Measurements from ENCODE around the gene FLT3LG. TPM values are rescaled to one million over a fixed set of nuclear protein-coding genes. Genes with fewer than 3 reads are reported as not detected.
A peak's percentile ranks its signal among the peaks of the same experiment; 100 is the strongest.

The FLT3LG gene
- total and polyA plus RNA-seq, 9 of the 15 experiments (the other 6 are each of a cell fraction or from before 2014, with no cell fraction given) = 0.31 to 6.4 (median 1.1) TPM

DNA sequence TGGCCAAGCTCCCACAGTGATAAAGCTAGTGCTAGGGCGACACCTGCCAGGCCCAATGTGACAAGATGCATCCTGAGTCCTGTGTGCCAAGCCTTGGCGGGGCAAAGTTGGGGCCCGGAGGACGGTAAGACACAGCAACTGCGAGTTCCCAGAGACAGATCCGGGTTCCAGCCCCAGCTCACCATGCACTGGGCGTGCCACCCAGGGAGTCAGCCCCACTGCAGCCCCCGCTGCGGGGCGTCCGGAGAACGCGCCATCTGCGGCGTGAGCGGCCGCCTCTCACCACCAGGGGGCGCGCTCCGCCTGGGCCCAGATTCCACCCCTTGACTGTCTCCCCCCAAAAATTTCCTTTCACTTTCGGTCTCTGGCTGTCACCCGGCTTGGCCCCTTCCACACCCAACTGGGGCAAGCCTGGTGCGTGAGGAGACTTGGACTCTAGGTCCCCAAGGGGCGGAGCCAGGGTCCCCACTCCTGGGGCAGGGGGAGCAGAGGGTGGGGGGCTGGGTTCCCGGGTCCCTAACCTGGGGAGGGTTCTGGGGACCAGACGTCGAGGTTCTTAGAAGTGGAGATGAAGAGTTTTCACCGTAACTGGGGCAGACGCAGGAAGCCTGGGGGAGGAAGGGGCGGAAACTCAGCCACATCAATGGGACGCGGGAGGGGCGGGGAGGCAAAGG, at the start of gene FLT3LG (continued):
- TF ChIP-seq SAFB2 (IDR thresholded peaks at IDR 0.05; ENCODE audit: borderline replicate concordance, low read depth, low read length, severe bottlenecking) (no peak), RAD51 (IDR thresholded peaks at IDR 0.05; ENCODE audit: borderline replicate concordance, low read depth) (no peak; the same call in 1 of the 2 replicates), FIP1L1 (IDR thresholded peaks at IDR 0.05; ENCODE audit: low read depth, low read length, poor library complexity, severe bottlenecking) (peak; percentile 75), ZNF561 (CRISPR knock-in tag; conservative IDR thresholded peaks at IDR 0.05) (no peak), TGIF2 (CRISPR knock-in tag; IDR thresholded peaks at IDR 0.05) (0 out of 2 replicates have a peak, but pooled peaks have one; percentile 18), NCOA6 (IDR thresholded peaks at IDR 0.05) (no peak), ZNF586 (CRISPR knock-in tag; conservative IDR thresholded peaks at IDR 0.05) (no peak), POLR2A (conservative IDR thresholded peaks at IDR 0.05) (no peak; the same call in 1 of the 2 replicates), DACH1 (IDR thresholded peaks at IDR 0.05; ENCODE audit: partially characterized antibody) (no peak), TRIM28 (IDR thresholded peaks at IDR 0.05) (no peak), ZNF780A (CRISPR knock-in tag; IDR thresholded peaks at IDR 0.05) (no peak), PYGO2 (tag; IDR thresholded peaks at IDR 0.05) (no peak), PHB2 (IDR thresholded peaks at IDR 0.05; ENCODE audit: low read depth) (no peak)
- TF ChIP-seq, protein P1, sequence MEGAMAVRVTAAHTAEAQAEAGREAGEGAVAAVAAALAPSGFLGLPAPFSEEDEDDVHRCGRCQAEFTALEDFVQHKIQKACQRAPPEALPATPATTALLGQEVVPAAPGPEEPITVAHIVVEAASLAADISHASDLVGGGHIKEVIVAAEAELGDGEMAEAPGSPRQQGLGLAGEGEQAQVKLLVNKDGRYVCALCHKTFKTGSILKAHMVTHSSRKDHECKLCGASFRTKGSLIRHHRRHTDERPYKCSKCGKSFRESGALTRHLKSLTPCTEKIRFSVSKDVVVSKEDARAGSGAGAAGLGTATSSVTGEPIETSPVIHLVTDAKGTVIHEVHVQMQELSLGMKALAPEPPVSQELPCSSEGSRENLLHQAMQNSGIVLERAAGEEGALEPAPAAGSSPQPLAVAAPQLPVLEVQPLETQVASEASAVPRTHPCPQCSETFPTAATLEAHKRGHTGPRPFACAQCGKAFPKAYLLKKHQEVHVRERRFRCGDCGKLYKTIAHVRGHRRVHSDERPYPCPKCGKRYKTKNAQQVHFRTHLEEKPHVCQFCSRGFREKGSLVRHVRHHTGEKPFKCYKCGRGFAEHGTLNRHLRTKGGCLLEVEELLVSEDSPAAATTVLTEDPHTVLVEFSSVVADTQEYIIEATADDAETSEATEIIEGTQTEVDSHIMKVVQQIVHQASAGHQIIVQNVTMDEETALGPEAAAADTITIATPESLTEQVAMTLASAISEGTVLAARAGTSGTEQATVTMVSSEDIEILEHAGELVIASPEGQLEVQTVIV (CRISPR knock-in tag; IDR thresholded peaks at IDR 0.05; ENCODE audit: borderline replicate concordance) = no peak
- TF ChIP-seq, protein P2, sequence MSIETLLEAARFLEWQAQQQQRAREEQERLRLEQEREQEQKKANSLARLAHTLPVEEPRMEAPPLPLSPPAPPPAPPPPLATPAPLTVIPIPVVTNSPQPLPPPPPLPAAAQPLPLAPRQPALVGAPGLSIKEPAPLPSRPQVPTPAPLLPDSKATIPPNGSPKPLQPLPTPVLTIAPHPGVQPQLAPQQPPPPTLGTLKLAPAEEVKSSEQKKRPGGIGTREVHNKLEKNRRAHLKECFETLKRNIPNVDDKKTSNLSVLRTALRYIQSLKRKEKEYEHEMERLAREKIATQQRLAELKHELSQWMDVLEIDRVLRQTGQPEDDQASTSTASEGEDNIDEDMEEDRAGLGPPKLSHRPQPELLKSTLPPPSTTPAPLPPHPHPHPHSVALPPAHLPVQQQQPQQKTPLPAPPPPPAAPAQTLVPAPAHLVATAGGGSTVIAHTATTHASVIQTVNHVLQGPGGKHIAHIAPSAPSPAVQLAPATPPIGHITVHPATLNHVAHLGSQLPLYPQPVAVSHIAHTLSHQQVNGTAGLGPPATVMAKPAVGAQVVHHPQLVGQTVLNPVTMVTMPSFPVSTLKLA (conservative IDR thresholded peaks at IDR 0.05) = peak; percentile 71 to 87
- TF ChIP-seq, protein P3, sequence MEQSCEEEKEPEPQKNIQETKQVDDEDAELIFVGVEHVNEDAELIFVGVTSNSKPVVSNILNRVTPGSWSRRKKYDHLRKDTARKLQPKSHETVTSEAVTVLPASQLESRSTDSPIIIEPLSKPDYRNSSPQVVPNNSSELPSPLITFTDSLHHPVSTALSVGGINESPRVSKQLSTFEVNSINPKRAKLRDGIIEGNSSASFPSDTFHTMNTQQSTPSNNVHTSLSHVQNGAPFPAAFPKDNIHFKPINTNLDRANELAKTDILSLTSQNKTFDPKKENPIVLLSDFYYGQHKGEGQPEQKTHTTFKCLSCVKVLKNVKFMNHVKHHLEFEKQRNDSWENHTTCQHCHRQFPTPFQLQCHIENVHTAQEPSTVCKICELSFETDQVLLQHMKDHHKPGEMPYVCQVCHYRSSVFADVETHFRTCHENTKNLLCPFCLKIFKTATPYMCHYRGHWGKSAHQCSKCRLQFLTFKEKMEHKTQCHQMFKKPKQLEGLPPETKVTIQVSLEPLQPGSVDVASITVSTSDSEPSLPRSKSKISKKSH (CRISPR knock-in tag; IDR thresholded peaks at IDR 0.05) = no peak
- TF ChIP-seq, protein P4, sequence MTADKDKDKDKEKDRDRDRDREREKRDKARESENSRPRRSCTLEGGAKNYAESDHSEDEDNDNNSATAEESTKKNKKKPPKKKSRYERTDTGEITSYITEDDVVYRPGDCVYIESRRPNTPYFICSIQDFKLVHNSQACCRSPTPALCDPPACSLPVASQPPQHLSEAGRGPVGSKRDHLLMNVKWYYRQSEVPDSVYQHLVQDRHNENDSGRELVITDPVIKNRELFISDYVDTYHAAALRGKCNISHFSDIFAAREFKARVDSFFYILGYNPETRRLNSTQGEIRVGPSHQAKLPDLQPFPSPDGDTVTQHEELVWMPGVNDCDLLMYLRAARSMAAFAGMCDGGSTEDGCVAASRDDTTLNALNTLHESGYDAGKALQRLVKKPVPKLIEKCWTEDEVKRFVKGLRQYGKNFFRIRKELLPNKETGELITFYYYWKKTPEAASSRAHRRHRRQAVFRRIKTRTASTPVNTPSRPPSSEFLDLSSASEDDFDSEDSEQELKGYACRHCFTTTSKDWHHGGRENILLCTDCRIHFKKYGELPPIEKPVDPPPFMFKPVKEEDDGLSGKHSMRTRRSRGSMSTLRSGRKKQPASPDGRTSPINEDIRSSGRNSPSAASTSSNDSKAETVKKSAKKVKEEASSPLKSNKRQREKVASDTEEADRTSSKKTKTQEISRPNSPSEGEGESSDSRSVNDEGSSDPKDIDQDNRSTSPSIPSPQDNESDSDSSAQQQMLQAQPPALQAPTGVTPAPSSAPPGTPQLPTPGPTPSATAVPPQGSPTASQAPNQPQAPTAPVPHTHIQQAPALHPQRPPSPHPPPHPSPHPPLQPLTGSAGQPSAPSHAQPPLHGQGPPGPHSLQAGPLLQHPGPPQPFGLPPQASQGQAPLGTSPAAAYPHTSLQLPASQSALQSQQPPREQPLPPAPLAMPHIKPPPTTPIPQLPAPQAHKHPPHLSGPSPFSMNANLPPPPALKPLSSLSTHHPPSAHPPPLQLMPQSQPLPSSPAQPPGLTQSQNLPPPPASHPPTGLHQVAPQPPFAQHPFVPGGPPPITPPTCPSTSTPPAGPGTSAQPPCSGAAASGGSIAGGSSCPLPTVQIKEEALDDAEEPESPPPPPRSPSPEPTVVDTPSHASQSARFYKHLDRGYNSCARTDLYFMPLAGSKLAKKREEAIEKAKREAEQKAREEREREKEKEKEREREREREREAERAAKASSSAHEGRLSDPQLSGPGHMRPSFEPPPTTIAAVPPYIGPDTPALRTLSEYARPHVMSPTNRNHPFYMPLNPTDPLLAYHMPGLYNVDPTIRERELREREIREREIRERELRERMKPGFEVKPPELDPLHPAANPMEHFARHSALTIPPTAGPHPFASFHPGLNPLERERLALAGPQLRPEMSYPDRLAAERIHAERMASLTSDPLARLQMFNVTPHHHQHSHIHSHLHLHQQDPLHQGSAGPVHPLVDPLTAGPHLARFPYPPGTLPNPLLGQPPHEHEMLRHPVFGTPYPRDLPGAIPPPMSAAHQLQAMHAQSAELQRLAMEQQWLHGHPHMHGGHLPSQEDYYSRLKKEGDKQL (CRISPR knock-in tag; IDR thresholded peaks at IDR 0.05; ENCODE audit: borderline replicate concordance) = no peak
